ENCODE results near the gene HAT1.

The HAT1 gene

DNA sequence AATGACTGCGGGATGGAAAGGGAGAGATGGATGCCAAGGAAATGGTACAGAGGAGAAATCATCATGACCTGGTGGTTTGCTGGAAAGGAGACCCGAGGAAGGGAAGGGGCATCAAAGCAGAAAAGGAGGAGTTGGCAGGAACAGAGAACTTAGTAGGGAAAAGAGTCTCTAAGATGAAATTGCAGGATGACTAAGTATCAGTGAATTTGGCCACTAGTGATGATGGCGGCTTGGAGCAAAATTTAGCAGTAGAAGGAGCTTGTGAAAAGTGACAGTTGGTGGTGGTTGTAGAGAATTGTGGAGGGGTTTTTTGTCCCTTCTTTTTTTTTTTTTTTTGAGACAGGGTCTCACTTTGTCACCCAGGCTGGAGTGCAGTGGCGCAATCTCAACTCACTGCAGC lies 87.6 kb downstream of the HAT1 start:
- TF ChIP-seq, protein P1, sequence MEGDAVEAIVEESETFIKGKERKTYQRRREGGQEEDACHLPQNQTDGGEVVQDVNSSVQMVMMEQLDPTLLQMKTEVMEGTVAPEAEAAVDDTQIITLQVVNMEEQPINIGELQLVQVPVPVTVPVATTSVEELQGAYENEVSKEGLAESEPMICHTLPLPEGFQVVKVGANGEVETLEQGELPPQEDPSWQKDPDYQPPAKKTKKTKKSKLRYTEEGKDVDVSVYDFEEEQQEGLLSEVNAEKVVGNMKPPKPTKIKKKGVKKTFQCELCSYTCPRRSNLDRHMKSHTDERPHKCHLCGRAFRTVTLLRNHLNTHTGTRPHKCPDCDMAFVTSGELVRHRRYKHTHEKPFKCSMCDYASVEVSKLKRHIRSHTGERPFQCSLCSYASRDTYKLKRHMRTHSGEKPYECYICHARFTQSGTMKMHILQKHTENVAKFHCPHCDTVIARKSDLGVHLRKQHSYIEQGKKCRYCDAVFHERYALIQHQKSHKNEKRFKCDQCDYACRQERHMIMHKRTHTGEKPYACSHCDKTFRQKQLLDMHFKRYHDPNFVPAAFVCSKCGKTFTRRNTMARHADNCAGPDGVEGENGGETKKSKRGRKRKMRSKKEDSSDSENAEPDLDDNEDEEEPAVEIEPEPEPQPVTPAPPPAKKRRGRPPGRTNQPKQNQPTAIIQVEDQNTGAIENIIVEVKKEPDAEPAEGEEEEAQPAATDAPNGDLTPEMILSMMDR (IDR thresholded peaks at IDR 0.05; ENCODE audit: low read depth, low read length, missing control alignments) = no peak
- DNase-seq (ENCODE audit: low read depth) = no peak
- H3K4me3 ChIP-seq (ENCODE audit: low read depth, low read length) = no peak overlapping the region
- in situ Hi-C loops (cut with HindIII; ENCODE audit: low sequenced_read_pairs) = loop anchor here (10.0 kb wide), 1 partner anchor 65 kb away; no protein-coding TSS in a partner anchor

DNA sequence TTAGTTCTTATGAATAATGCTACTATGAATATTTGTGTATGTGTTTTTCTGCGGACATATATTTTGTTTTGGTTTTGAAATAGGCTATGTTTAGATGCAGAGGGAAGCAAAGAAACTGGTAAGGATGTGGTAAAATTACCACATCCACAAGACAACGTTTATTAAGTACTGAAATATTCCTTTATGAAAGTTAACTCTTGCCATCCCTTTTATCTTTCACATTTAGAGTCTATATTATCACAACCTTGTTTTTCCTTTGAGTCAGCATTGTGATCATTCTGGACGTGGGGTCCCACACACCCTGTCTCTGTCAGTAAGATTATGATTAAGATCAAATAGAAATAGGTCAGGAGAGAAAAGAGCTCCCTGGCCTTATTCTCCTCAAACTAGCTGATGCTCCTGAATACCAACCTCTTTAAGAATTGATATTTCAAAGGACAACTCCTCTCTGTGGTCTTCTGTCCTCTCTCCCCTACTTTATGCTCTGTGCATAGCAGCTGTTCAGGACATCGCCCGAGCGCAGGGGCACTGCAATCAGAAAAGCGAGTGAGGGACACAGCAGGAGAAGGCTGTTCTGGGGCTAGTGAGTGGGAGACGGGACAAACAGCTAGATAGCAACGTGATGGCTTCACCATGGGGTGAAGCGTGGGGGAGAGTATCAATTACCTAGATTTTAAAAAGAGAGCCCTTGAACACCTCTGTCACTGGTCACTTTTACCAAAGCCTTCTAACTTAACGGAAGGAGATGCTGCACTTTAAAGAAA lies 89.7 kb downstream of the HAT1 start:
- in situ Hi-C loops (cut with HindIII; ENCODE audit: low sequenced_read_pairs) = no loop called here
- no peak for DNase-seq (ENCODE audit: low read depth)
- TF ChIP-seq, protein P1 (IDR thresholded peaks at IDR 0.05; ENCODE audit: low read depth, low read length, missing control alignments) = no peak
- H3K4me3 ChIP-seq (ENCODE audit: low read depth, low read length) = no peak overlapping the region

- no peak for DNase-seq (ENCODE audit: low read depth)
- TF ChIP-seq, protein P1 (IDR thresholded peaks at IDR 0.05; ENCODE audit: low read depth, low read length, missing control alignments) = no peak
- no peak overlapping the region for H3K4me3 ChIP-seq (ENCODE audit: low read depth, low read length)
- in situ Hi-C loops (cut with HindIII; ENCODE audit: low sequenced_read_pairs) = no loop called here
Observed at GRCh38 chr2:172012677-172013391, 90.6 kb downstream of the HAT1 start.

GRCh38 chr2:172013396-172013795 lies 91.1 kb downstream of the HAT1 start:
- TF ChIP-seq, protein P1 (IDR thresholded peaks at IDR 0.05; ENCODE audit: low read depth, low read length, missing control alignments) = no peak
- in situ Hi-C loops (cut with HindIII; ENCODE audit: low sequenced_read_pairs) = no loop called here
- no peak for DNase-seq (ENCODE audit: low read depth)
- no peak overlapping the region for H3K4me3 ChIP-seq (ENCODE audit: low read depth, low read length)

- no peak for DNase-seq (ENCODE audit: low read depth)
- H3K4me3 ChIP-seq (ENCODE audit: low read depth, low read length) = no peak overlapping the region
- TF ChIP-seq, protein P1 (IDR thresholded peaks at IDR 0.05; ENCODE audit: low read depth, low read length, missing control alignments) = no peak
- in situ Hi-C loops (cut with HindIII; ENCODE audit: low sequenced_read_pairs) = no loop called here
Observed at GRCh38 chr2:172021074-172021931, 99.0 kb downstream of the HAT1 start.

- TF ChIP-seq, protein P1 (IDR thresholded peaks at IDR 0.05; ENCODE audit: low read depth, low read length, missing control alignments) = no peak
- no peak for DNase-seq (ENCODE audit: low read depth)
- in situ Hi-C loops (cut with HindIII; ENCODE audit: low sequenced_read_pairs) = no loop called here
- no peak overlapping the region for H3K4me3 ChIP-seq (ENCODE audit: low read depth, low read length)
Observed at GRCh38 chr2:172021955-172022354, 99.7 kb downstream of the HAT1 start.
